RWPE1 (cell line): ENCODE measurements around the gene ADGRL3.

Source experiments
- CTCF ChIA-PET: fragments of 350-600 bp; sonication (Branson Sonifier 250); formaldehyde crosslinking; extraction: SDS; loops from one replicate; lab custom pipeline; 2021; lab: Yijun Ruan, JAX
- POLR2A ChIA-PET: fragments of 400-600 bp; formaldehyde crosslinking; extraction: SDS; loops from one replicate; lab custom pipeline; 2020; ENCODE audit warnings: antibody characterized with exemption; ENCODE audit not compliant: low non-redundant PET; lab: Yijun Ruan, JAX
- DNase-seq: peaks from one replicate; pipeline ENCODE4 v3.0.0; 2012; ENCODE audit warnings: low spot score
- H3K27ac ChIP-seq: fragments of 450-650 bp; 2 replicates; pipeline ENCODE4 v1.5.1; 2017
- CTCF ChIP-seq: fragments of 450-650 bp; conservative IDR thresholded peaks from 2 replicates; pipeline ENCODE4 v1.5.1; 2017; ENCODE audit warnings: low read depth, mild to moderate bottlenecking

Gene ADGRL3

GRCh38 chr4:61770456-61770855 is 570.3 kb downstream of the ADGRL3 start:
- CTCF ChIA-PET = no interaction called here
- DNase-seq = no peak
- no peak for TF ChIP-seq CTCF
- POLR2A ChIA-PET = no interaction called here
- H3K27ac ChIP-seq = no peak overlapping the region

- H3K27ac ChIP-seq = no peak overlapping the region
- ChIA-PET POLR2A (no interaction called here), CTCF (no interaction called here)
- DNase-seq = no peak
- no peak for TF ChIP-seq CTCF
Observed at GRCh38 chr4:61771056-61771455, 570.9 kb downstream of the ADGRL3 start.

- H3K27ac ChIP-seq = no peak overlapping the region
- no peak for TF ChIP-seq CTCF
- CTCF ChIA-PET = no interaction called here
- POLR2A ChIA-PET = no interaction called here
- peak; percentile 69 for DNase-seq
Observed at GRCh38 chr4:61772126-61772525, 572.0 kb downstream of the ADGRL3 start.

GRCh38 chr4:61773655-61774245 is 573.6 kb downstream of the ADGRL3 start:
- ChIA-PET CTCF (no interaction called here), POLR2A (no interaction called here)
- H3K27ac ChIP-seq = no peak overlapping the region
- TF ChIP-seq CTCF = no peak
- no peak for DNase-seq

- POLR2A ChIA-PET = no interaction called here
- CTCF ChIA-PET = no interaction called here
- no peak overlapping the region for H3K27ac ChIP-seq
- no peak for TF ChIP-seq CTCF
- no peak for DNase-seq
Observed at GRCh38 chr4:61782133-61782532, 582.0 kb downstream of the ADGRL3 start.

GRCh38 chr4:61783050-61783449 is 582.9 kb downstream of the ADGRL3 start:
- CTCF ChIA-PET = no interaction called here
- DNase-seq = no peak
- H3K27ac ChIP-seq = no peak overlapping the region
- TF ChIP-seq CTCF = no peak
- POLR2A ChIA-PET = no interaction called here
